Measurements from ENCODE around the gene FAIM2.
"Not testable (repeated sequence)": the region's sequence is repeated elsewhere in the genome, so short reads cannot be mapped to it uniquely, and the experiment has no call there.

Gene FAIM2

DNA sequence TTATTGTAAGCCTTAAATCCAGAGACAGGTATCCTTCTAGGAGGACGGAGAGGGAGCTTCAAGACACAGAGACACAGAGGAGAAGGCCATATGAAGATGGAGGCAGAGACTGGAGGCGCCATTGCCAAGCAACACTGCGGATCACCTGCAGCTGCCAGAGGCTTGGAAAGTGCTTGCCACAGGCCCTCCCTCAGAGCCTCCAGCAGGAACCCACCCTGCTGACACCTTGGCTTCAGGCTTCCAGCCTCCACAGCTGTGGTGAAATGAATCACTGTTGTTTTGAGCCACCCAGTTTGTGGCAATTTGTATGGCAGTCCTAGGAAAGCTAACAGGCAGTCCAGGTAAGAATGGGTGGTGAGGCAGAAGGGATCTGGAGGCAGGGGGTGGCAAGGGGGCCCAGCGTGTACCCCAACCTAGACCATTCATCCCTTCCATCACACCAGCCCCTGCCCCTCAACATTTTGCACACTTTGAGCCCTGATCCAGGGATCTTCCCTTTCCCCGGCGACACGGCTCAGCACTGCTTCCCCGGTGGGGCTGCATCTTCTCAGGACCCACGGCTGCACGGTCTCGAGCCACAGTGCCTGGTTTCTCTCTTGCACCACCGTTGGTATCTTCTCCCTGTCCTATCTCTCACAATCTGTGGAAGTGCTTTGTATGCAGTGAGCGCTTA is 38.5 kb downstream of the FAIM2 start:
- H3K27ac ChIP-seq = no peak overlapping the region
- no peak for TF ChIP-seq ZFX (IDR thresholded peaks at IDR 0.05)
- TF ChIP-seq, protein P1, sequence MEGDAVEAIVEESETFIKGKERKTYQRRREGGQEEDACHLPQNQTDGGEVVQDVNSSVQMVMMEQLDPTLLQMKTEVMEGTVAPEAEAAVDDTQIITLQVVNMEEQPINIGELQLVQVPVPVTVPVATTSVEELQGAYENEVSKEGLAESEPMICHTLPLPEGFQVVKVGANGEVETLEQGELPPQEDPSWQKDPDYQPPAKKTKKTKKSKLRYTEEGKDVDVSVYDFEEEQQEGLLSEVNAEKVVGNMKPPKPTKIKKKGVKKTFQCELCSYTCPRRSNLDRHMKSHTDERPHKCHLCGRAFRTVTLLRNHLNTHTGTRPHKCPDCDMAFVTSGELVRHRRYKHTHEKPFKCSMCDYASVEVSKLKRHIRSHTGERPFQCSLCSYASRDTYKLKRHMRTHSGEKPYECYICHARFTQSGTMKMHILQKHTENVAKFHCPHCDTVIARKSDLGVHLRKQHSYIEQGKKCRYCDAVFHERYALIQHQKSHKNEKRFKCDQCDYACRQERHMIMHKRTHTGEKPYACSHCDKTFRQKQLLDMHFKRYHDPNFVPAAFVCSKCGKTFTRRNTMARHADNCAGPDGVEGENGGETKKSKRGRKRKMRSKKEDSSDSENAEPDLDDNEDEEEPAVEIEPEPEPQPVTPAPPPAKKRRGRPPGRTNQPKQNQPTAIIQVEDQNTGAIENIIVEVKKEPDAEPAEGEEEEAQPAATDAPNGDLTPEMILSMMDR (conservative IDR thresholded peaks at IDR 0.05) = no peak

DNA sequence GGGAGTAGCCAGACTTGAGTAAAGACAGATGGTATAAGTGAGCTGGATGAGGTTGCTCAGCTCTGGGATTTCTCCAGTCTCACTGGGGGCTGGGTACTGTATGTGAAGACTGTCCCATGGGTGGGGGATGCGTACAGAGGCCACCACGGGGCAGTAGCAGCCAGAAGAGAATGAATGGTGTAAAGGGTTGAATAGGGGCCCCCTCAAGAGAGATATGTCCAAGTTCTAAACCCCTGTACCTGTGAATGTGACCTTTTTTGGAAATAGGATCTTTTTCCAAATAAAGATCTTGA is 39.0 kb downstream of the FAIM2 start:
- TF ChIP-seq, protein P1 (conservative IDR thresholded peaks at IDR 0.05) = no peak
- no peak for TF ChIP-seq ZFX (IDR thresholded peaks at IDR 0.05)
- no peak overlapping the region for H3K27ac ChIP-seq

DNA sequence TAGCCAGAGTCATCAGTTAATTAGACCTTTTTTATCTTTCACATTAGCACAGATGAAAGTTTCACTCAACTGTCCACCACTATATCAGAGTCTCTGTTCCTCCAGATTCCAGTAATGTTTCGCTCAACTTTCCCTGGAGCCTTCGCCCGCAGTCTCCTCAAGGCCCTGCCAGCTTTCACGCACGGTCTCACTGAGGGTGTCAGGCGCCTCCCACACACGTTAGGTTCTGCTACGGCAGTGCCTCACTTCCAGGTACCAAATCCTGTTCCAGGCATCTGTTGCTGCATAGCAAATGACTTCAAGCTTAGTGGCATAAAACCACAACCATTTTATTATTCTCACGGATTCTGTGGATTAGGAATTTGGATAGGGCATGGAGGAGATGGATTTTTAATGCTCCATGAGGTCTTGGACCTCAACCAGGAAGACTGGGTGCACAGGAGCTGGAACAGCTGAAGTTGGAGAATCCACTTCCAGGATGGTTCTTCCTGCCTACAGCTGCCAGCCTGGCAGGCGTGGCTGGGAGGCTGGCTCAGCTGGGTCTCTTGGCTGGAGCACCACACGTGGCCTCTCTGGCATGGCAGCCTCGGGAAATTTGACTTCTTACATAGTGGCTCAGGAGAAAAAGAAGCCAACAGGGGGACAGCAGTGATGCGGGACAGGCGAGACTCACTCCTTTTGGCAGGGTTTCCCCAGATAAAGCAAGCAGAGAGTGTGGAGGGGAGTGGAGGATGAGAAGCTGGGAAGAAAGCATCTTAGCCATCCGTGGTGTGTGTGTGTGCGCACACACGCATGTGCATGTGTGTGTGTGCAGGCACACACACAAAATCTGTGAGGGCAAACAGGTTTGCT is 39.5 kb downstream of the FAIM2 start:
- H3K27ac ChIP-seq = no peak overlapping the region
- TF ChIP-seq, protein P1 (conservative IDR thresholded peaks at IDR 0.05) = no peak

DNA sequence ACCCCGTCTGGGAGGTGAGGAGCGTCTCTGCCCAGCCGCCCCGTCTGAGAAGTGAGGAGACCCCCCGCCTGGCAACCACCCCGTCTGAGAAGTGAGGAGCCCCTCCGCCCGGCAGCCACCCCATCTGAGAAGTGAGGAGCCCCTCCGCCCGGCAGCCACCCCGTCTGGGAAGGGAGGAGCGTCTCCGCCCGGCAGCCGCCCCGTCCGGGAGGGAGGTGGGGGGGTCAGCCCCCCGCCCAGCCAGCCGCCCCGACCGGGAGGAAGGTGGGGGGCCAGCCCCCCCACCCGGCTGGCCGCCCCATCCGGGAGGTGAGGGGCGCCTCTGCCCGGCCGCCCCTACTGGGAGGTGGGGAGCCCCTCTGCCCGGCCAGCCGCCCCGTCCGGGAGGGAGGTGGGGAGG is 42.8 kb downstream of the FAIM2 start:
- not testable (repeated sequence) for H3K27ac ChIP-seq

DNA sequence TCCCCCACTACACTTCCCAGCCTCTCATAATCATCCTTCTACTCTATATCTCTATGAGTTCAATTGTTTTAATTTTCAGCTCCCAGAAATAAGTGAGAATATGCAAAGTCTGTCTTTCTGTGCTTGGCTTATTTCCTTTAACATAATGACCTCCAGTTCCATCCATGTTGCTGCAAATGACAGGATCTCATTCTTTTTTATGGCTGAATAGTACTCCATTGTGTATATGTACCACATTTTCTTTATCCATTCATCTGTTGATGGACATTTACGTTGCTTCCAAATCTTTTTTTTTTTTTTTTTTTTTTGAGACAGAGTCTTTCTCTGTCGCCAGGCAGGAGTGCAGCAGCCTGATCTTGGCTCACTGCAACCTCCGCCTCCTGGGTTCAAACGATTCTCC is 47.8 kb downstream of the FAIM2 start:
- not testable (repeated sequence) for H3K27ac ChIP-seq

DNA sequence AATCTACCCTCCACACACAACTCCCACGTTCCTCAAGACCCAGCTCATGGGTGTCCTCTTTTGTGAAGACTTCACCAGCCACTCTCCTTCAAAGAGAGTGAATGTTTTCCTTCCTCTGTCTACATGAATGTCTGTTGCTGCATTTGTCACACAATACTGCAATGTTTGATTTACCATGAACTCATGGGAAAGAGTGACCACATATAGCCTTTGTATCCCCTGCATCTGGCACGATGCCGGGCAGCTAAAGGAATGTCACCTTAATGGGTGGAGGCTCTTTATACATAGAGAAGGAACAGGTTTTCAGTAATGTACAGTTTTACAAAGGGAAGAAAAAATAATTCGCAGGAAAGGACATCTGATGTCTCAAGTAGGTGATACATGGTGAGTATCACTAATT is 48.7 kb downstream of the FAIM2 start:
- no peak overlapping the region for H3K27ac ChIP-seq
- TF ChIP-seq ZFX (IDR thresholded peaks at IDR 0.05) = no peak
- TF ChIP-seq, protein P1 (conservative IDR thresholded peaks at IDR 0.05) = no peak

DNA sequence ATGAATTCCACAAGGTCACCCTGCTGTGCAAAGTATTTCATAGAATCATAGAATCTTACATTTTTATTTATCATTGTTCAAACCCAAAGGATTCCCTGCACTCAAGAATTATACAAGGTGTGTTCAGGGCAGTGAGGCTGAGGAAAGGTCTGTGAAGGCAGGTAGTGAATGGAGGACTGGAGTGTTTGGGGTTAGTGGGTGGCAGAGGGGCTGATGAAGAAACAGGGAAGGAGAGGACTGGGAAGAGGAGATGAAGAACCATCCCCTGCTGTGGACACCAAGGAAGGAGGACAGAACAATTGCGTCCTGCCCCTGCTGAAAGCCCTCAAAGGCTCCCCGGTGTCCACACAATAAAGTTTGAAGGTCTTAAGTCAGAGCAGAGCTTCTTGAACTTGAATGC is 50.0 kb downstream of the FAIM2 start:
- H3K27ac ChIP-seq = no peak overlapping the region
- TF ChIP-seq, protein P1 (conservative IDR thresholded peaks at IDR 0.05) = no peak
- TF ChIP-seq ZFX (IDR thresholded peaks at IDR 0.05) = no peak

DNA sequence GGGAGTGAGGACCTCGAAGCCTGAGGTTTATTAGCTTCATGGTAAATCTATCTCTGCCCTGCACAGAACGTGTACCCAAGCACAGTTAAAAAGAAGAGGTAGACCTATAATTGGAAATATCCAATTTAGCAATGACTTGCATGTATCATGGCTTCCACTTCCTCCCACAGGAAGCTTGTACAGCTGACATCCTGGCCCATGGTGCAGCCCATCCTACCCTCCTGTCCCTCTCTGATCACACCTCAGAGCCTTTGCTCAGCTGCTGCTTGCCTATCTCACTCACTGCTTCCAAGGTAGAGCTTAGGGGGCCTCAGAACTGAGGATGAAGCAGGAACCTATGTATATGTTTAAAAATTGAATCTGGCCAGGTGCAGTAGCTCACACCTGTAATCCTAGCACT is 56.5 kb downstream of the FAIM2 start:
- no peak overlapping the region for H3K27ac ChIP-seq
- no peak for TF ChIP-seq ZFX (IDR thresholded peaks at IDR 0.05)
- TF ChIP-seq, protein P1 (conservative IDR thresholded peaks at IDR 0.05) = no peak

All from C4-2B (cell line).